GM10266 (cell line): Measurements from ENCODE around the gene KRTAP12-1.
"Not testable (repeated sequence)": the region's sequence is repeated elsewhere in the genome, so short reads cannot be mapped to it uniquely, and the experiment has no call there.

Experiments used
- DNase-seq: peaks from one replicate; pipeline ENCODE4 v3.0.0; 2012; ENCODE audit errors: extremely low spot score
- CTCF ChIP-seq: IDR thresholded peaks from 2 replicates; pipeline ENCODE4 v1.5.1; 2012; ENCODE audit warnings: mild to moderate bottlenecking, low read depth; ENCODE audit not compliant: control insufficient read depth, insufficient read depth; ENCODE audit errors: missing control alignments

KRTAP12-1 gene

DNA sequence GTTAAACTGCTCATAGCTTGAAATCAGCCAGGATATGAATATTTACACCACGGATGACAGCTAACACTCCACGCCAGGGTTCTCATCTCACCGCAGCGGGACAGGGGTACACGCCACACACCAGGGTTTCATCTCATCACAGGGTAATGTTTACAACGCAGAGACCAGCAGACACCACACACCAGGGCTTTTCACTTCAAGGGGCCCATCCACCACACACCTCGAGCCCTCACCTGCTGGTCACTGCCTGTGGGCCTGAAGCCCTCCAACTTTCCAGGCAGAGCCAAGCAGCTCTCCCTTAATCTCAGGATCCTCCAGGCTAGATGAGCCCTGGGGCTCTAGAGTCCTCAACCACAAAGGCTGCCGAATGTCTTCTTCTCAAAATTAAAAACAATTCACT, 13.7 kb upstream of the KRTAP12-1 start:
- no peak for TF ChIP-seq CTCF
- no peak for DNase-seq

DNA sequence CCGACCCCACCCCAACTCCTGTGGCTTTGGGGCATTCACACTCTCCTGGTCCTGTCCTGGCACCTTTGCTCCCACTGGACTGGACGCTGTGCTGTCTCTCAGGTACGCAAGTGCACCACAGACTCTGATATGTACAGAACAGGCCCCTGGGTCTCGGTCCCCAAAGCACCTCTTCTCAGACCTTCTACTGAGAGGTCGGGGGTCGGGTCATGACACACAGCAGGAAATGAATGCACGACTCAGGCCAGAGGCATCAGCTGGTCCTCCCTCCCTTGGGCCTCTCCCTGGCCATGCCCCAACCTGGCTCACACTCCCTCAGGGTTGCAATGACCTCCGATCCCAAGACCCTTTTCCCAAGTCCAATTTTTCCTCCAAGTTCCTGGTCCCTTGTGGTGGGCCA, 13.2 kb upstream of the KRTAP12-1 start:
- TF ChIP-seq CTCF, result no peak
- no peak for DNase-seq

DNA sequence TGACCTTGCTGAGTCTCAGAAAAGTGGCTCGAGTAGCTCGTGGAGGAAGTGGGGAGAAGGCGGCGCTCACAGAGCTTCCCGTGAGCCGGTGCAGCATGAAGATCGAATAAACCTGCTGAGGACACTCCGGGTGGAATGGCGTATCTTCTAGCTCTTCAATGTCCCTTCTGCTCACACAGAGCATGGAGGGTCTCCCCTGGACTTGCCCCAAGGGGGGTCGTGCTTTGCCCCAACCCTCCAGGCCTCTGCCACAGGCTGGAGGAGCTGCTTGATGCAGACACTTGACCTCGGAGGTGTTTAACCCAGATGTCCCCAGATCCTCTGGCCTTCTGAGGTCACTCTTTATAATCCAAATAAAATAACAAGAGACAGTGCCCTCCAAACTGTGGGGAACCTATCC, 12.8 kb upstream of the KRTAP12-1 start:
- DNase-seq, result no peak
- no peak for TF ChIP-seq CTCF

- no peak for TF ChIP-seq CTCF
- DNase-seq, result no peak
Measured at GRCh38 chr21:44692798-44693512, 11.0 kb upstream of the KRTAP12-1 start.

- no peak for DNase-seq
- no peak for TF ChIP-seq CTCF
Measured at GRCh38 chr21:44691686-44692085, 9.7 kb upstream of the KRTAP12-1 start.

DNA sequence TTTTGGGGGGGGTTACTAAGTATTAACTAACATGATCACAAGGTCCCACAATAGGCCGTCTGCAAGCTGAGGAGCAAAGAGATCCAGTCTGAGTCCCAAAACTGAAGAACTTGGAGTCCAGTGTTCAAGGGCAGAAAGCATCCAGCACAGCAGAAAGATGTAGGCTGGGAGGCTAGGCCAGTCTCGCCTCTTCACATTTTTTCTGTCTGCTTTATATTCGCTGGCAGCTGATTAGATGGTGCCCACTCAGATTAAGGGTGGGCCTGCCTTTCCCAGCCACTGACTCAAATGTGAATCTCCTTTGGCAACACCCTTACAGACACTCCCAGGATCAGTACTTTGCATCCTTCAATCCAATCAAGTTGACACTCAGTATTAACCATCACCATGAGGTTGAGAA, 7.8 kb upstream of the KRTAP12-1 start:
- DNase-seq, result not testable (repeated sequence)

- TF ChIP-seq CTCF, result no peak
- no peak for DNase-seq
Measured at GRCh38 chr21:44687671-44688070, 5.7 kb upstream of the KRTAP12-1 start.

- no peak for DNase-seq
- no peak for TF ChIP-seq CTCF
Measured at GRCh38 chr21:44686843-44687561, 5.0 kb upstream of the KRTAP12-1 start.
